ENCODE results near the gene SLC5A9. TPM values are rescaled to one million over a fixed set of nuclear protein-coding genes. Genes with fewer than 3 reads are reported as not detected.

SLC5A9 gene
- total RNA-seq, 4 donors from 2014 or later, result not detected

- Histone ChIP-seq H3K36me3 (no peaks in the 10 kb centered on the region), H3K27me3 (no peaks in the 10 kb centered on the region), H3K4me1 (no peaks in the 10 kb centered on the region), H3K27ac (no peak overlapping the region), H3K9me3 (peaks cover 0 to 13% (median 0%) of the 10 kb centered on the region in 4 donors), H3K4me3 (no peak overlapping the region)
- no peak for TF ChIP-seq EP300 (IDR thresholded peaks at IDR 0.05)
- TF ChIP-seq POLR2A (IDR thresholded peaks at IDR 0.05), result no peak
- TF ChIP-seq, protein P1, sequence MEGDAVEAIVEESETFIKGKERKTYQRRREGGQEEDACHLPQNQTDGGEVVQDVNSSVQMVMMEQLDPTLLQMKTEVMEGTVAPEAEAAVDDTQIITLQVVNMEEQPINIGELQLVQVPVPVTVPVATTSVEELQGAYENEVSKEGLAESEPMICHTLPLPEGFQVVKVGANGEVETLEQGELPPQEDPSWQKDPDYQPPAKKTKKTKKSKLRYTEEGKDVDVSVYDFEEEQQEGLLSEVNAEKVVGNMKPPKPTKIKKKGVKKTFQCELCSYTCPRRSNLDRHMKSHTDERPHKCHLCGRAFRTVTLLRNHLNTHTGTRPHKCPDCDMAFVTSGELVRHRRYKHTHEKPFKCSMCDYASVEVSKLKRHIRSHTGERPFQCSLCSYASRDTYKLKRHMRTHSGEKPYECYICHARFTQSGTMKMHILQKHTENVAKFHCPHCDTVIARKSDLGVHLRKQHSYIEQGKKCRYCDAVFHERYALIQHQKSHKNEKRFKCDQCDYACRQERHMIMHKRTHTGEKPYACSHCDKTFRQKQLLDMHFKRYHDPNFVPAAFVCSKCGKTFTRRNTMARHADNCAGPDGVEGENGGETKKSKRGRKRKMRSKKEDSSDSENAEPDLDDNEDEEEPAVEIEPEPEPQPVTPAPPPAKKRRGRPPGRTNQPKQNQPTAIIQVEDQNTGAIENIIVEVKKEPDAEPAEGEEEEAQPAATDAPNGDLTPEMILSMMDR (IDR thresholded peaks at IDR 0.05), result no peak
- WGBS, 2 donors, result 20 to 33% methylated on average over 3 of the region's 3 CpGs
- DNase-seq (ENCODE audit: low spot score in 2 of 2), result no peak
Measured at GRCh38 chr1:48186306-48186839, 36.1 kb upstream of the SLC5A9 start.

DNA sequence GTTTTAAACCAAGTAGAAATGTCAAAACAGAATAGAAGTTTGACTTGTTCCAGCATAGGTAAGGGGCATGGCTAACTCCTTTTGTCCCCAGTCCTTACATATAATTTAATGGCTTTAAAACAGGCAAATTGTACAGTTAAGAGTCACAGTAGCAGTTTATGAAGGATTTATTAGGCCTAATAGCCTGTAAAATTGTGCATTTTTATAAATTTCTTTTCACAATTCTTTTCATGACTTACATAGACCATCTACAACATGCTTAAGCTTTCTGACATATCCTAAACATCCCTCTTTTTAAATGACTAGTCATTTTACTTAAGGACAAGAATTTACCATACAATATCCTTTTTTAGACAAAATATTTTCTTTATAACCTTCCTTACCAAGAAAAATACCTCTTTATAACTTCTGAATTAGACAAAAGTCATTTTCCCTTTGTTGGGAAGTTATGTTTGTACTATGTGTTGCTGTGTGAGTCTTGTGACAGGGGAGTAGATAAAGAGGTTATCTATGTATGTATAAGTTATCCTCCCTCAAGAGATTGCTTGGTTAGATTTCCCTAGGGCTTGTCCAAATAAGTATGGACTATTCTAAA is 34.5 kb upstream of the SLC5A9 start:
- Histone ChIP-seq H3K4me1 (no peaks in the 10 kb centered on the region), H3K27ac (no peak overlapping the region), H3K9me3 (peaks cover 0 to 13% (median 0%) of the 10 kb centered on the region in 4 donors), H3K27me3 (no peaks in the 10 kb centered on the region), H3K36me3 (no peaks in the 10 kb centered on the region), H3K4me3 (no peak overlapping the region)
- DNase-seq (ENCODE audit: low spot score in 2 of 2), result no peak
- no peak for TF ChIP-seq EP300 (IDR thresholded peaks at IDR 0.05)
- TF ChIP-seq, protein P1 (IDR thresholded peaks at IDR 0.05), result no peak
- TF ChIP-seq POLR2A (IDR thresholded peaks at IDR 0.05), result no peak

DNA sequence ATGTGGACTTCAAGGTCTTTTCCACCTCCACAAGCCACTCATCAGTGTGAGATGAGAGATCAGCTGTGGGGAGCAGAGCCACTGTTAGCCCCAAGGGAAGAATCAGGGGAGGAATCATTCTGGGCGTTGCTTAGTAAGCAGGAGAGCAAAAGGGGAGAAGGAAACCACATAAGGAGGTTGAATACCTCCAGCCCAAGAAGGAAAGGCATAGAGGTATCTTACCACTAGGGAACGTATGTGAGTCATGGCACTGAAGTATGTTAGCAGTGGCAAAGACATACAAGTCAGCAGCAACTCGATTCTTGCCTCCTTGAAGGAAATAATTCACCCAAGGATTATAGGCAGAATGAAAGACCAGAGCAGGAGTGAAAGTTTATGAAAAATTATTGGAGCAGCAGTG is 31.6 kb upstream of the SLC5A9 start:
- 72 to 78% methylated on average over 3 of the region's 3 CpGs for WGBS, 2 donors
- H3K4me3 ChIP-seq, result no peak overlapping the region
- no peaks in the 10 kb centered on the region for H3K4me1 ChIP-seq
- peaks cover 0 to 13% (median 0%) of the 10 kb centered on the region in 4 donors for H3K9me3 ChIP-seq
- TF ChIP-seq POLR2A (IDR thresholded peaks at IDR 0.05), result no peak
- no peak for TF ChIP-seq EP300 (IDR thresholded peaks at IDR 0.05)
- TF ChIP-seq, protein P1 (IDR thresholded peaks at IDR 0.05), result no peak
- H3K27me3 ChIP-seq, result peaks cover 2 to 4% of the 10 kb centered on the region in 2 donors
- no peak for DNase-seq (ENCODE audit: low spot score in 2 of 2)
- no peak overlapping the region for H3K27ac ChIP-seq
- no peaks in the 10 kb centered on the region for H3K36me3 ChIP-seq

GRCh38 chr1:48194801-48195200 is 27.7 kb upstream of the SLC5A9 start:
- no peaks in the 10 kb centered on the region for H3K4me1 ChIP-seq
- H3K9me3 ChIP-seq, result no peaks in the 10 kb centered on the region
- H3K27me3 ChIP-seq, result peaks cover 2 to 4% of the 10 kb centered on the region in 2 donors
- H3K36me3 ChIP-seq, result no peaks in the 10 kb centered on the region
- no peak overlapping the region for H3K4me3 ChIP-seq
- H3K27ac ChIP-seq, result no peak overlapping the region
- 72 to 73% methylated on average over 2 of the region's 2 CpGs for WGBS, 2 donors
- no peak for DNase-seq (ENCODE audit: low spot score in 2 of 2)
- TF ChIP-seq EP300 (IDR thresholded peaks at IDR 0.05), result no peak
- TF ChIP-seq POLR2A (IDR thresholded peaks at IDR 0.05), result no peak
- TF ChIP-seq, protein P1 (IDR thresholded peaks at IDR 0.05), result no peak

- peaks cover 2 to 4% of the 10 kb centered on the region in 2 donors for H3K27me3 ChIP-seq
- no peaks in the 10 kb centered on the region for H3K36me3 ChIP-seq
- H3K4me3 ChIP-seq, result no peak overlapping the region
- 73 to 78% methylated on average over 7 of the region's 7 CpGs for WGBS, 2 donors
- no peak for DNase-seq (ENCODE audit: low spot score in 2 of 2)
- no peaks in the 10 kb centered on the region for H3K4me1 ChIP-seq
- TF ChIP-seq POLR2A (IDR thresholded peaks at IDR 0.05) (no peak), EP300 (IDR thresholded peaks at IDR 0.05) (no peak)
- TF ChIP-seq, protein P1 (IDR thresholded peaks at IDR 0.05), result no peak
- H3K9me3 ChIP-seq, result no peaks in the 10 kb centered on the region
- no peak overlapping the region for H3K27ac ChIP-seq
Measured at GRCh38 chr1:48196237-48196636, 26.3 kb upstream of the SLC5A9 start.
